Spinal cord (tissue), 10 donors: ENCODE measurements around the gene COLEC11. TPM values are rescaled to one million over a fixed set of nuclear protein-coding genes. Genes with fewer than 3 reads are reported as not detected.

Experiments used
- DNase-seq, 6 donors: peaks; one replicate each; pipeline versions ENCODE4 v3.0.0 to v3.0.0-alpha.2; 2013 to 2015; ENCODE audit warnings: low spot score in 6 of 6, low read depth in 4 of 6
- H3K27ac ChIP-seq: one replicate; pipeline ENCODE4 v1.5.1; 2013; ENCODE audit warnings: low read depth, low read length, control low read depth
- H3K27me3 ChIP-seq: one replicate; pipeline ENCODE4 v1.6.1; 2013; ENCODE audit warnings: low read length; ENCODE audit not compliant: control insufficient read depth, insufficient read depth
- H3K36me3 ChIP-seq: one replicate; pipeline ENCODE4 v1.6.1; 2013; ENCODE audit warnings: low read length; ENCODE audit not compliant: control insufficient read depth, insufficient read depth
- H3K4me1 ChIP-seq: one replicate; pipeline ENCODE4 v1.6.1; 2013; ENCODE audit warnings: low read length; ENCODE audit not compliant: control insufficient read depth, insufficient read depth
- H3K4me3 ChIP-seq: one replicate; pipeline ENCODE4 v1.5.1; 2013; ENCODE audit warnings: low read depth, low read length, control low read depth
- H3K9me3 ChIP-seq: one replicate; pipeline ENCODE4 v1.6.1; 2013; ENCODE audit warnings: low read length; ENCODE audit not compliant: control insufficient read depth, insufficient read depth
- WGBS: methylation state at CpG from one replicate; pipeline ENCODE4 v1.1.5; 2013; ENCODE audit warnings: missing lambda C conversion rate; ENCODE audit not compliant: insufficient coverage; 5-methylcytosine and 5-hydroxymethylcytosine counted together
- polyA plus RNA-seq, 2 donors: library from polyadenylated mRNA; unstranded; fragments of 120-200 nt; gene quantifications; one replicate each; pipeline ENCODE4 v1.2.1, GENCODE V29; 2013; ENCODE audit not compliant: insufficient read length in 2 of 2
- total RNA-seq, 2 donors: library from RNA; depleted of rRNA in 1 of 2; stranded (reverse); fragments of 120-200 nt in 1 of 2; fragments of >200 nt in 1 of 2; gene quantifications; one replicate each; pipeline versions ENCODE4 v1.2.3 to v1.2.4, GENCODE V29; 2013 to 2014
- donor health status: healthy.

COLEC11 gene
- total and polyA plus RNA-seq, 4 donors: 1.1 to 31.1 (median 1.7) TPM

GRCh38 chr2:3641181-3641580 is 46.3 kb downstream of the COLEC11 start:
- Histone ChIP-seq H3K27ac (no peak overlapping the region), H3K4me3 (no peak overlapping the region), H3K36me3 (peaks cover 2% of the 10 kb centered on the region), H3K4me1 (no peaks in the 10 kb centered on the region), H3K27me3 (no peaks in the 10 kb centered on the region), H3K9me3 (no peaks in the 10 kb centered on the region)
- no peak for DNase-seq
- 90% methylated on average over 8 of the region's 13 CpGs for WGBS

DNA sequence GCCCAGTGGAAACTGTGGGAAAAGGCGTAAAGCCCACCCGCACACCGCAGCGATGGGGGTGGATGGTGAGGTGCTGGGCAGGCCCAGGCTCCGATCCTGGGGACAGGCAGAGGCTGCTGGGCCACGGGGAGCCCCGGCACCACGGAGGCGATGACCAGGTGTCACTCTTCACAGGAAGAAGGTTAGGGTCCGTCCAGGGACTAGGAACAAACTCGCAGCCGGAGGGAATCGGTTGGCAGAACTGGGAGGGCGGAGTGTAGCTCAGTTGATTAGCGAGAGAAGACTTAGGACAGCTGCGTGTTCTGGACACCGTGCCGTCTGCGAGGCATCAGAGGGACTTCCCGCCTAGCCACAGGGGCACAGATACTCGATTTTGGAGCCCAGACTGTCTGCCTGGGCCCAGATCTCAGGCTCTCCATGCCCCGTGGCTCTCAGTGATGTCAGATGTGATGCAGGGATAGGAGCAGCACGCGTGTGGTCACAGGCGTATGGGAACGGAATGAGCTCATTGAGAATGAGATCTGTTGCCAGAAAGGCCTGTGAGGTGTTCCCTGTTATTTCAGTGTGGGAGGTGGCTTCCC is 47.0 kb downstream of the COLEC11 start:
- WGBS: 89% methylated on average over 26 of the region's 26 CpGs
- DNase-seq: no peak

DNA sequence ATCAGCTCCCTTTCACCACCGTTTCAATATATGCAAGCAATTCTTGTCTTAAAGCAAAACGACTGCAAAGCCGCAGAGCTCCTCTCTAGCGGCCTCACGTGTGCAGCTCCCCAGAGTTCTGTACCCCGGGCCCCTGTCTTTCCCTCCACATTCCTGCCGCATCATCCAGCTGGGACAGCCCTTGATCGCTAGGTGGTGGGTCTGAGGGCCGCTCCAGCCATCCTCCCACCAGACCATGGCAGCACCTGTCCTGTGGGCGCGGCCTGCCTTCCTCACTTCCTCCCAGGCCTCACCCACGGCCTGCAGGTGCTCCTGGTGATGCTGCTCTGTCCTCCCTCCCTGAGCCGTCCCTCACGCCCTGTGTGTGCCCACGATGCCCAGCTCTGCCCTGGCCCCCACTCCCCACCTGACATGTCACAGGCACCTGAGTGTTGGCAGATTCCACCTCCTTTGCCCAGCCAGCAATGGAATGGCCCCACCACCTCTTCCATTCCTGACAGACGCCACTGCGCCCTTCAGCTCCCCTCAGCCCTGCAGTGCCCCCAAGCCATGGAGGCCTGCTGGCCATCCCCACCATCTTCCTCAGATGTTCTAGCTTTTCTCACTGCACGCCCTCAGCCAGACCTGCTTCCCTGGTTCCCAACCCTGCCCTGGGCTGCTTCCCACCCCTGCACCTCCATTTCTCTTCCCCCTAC is 47.8 kb downstream of the COLEC11 start:
- 84% methylated on average over 18 of the region's 18 CpGs for WGBS
- DNase-seq: no peak
- Histone ChIP-seq H3K9me3 (no peaks in the 10 kb centered on the region), H3K4me1 (no peaks in the 10 kb centered on the region), H3K27ac (no peak overlapping the region), H3K4me3 (no peak overlapping the region), H3K27me3 (no peaks in the 10 kb centered on the region), H3K36me3 (peaks cover 2% of the 10 kb centered on the region)

More for the DNA sequence above, 47.0 kb downstream of the COLEC11 start:
- H3K4me3 ChIP-seq: no peak overlapping the region
- no peaks in the 10 kb centered on the region for H3K4me1 ChIP-seq
- no peaks in the 10 kb centered on the region for H3K27me3 ChIP-seq
- peaks cover 2% of the 10 kb centered on the region for H3K36me3 ChIP-seq
- H3K9me3 ChIP-seq: no peaks in the 10 kb centered on the region
- no peak overlapping the region for H3K27ac ChIP-seq

- 92% methylated on average over 43 of the region's 48 CpGs for WGBS
Observed at GRCh38 chr2:3643371-3644245, 48.7 kb downstream of the COLEC11 start.

DNA sequence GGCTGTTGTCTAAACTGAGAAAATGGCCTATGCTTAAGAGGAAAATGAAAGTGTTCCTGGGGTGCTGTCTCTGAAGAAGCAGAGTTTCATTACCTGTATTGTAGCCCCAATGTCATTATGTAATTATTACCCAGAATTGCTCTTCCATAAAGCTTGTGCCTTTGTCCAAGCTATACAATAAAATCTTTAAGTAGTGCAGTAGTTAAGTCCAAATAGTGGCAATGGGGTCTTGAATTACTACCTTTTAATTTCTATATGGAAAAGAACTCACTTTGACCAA is 49.3 kb downstream of the COLEC11 start:
- Histone ChIP-seq H3K4me1 (peaks cover 3% of the 10 kb centered on the region), H3K9me3 (no peaks in the 10 kb centered on the region), H3K27me3 (no peaks in the 10 kb centered on the region), H3K27ac (no peak overlapping the region), H3K36me3 (peaks cover 4% of the 10 kb centered on the region), H3K4me3 (no peak overlapping the region)
- DNase-seq: no peak

More at GRCh38 chr2:3643371-3644245, 48.7 kb downstream of the COLEC11 start:
- peaks cover 4% of the 10 kb centered on the region for H3K36me3 ChIP-seq
- H3K9me3 ChIP-seq: no peaks in the 10 kb centered on the region
- peaks cover 3% of the 10 kb centered on the region for H3K4me1 ChIP-seq
- no peak overlapping the region for H3K27ac ChIP-seq
- H3K4me3 ChIP-seq: no peak overlapping the region
- no peaks in the 10 kb centered on the region for H3K27me3 ChIP-seq
- no peak for DNase-seq

GRCh38 chr2:3644891-3645605 is 50.1 kb downstream of the COLEC11 start:
- Histone ChIP-seq H3K27ac (no peak overlapping the region), H3K4me1 (peaks cover 10% of the 10 kb centered on the region), H3K27me3 (no peaks in the 10 kb centered on the region), H3K36me3 (peaks cover 4% of the 10 kb centered on the region), H3K4me3 (no peak overlapping the region), H3K9me3 (no peaks in the 10 kb centered on the region)
- DNase-seq: no peak
- WGBS: 89% methylated on average over 13 of the region's 15 CpGs

GRCh38 chr2:3645745-3646389 is 51.0 kb downstream of the COLEC11 start:
- H3K4me3 ChIP-seq: no peak overlapping the region
- no peaks in the 10 kb centered on the region for H3K27me3 ChIP-seq
- no peak overlapping the region for H3K27ac ChIP-seq
- DNase-seq: no peak
- H3K36me3 ChIP-seq: peaks cover 4% of the 10 kb centered on the region
- 90% methylated on average over 7 of the region's 10 CpGs for WGBS
- no peaks in the 10 kb centered on the region for H3K9me3 ChIP-seq
- H3K4me1 ChIP-seq: peaks cover 18% of the 10 kb centered on the region

- H3K36me3 ChIP-seq: peaks cover 4% of the 10 kb centered on the region
- DNase-seq: peak in 2 of 6 donors; percentile 54 to 56
- 88% methylated on average over 3 of the region's 8 CpGs for WGBS
- no peaks in the 10 kb centered on the region for H3K27me3 ChIP-seq
- H3K9me3 ChIP-seq: no peaks in the 10 kb centered on the region
- H3K27ac ChIP-seq: no peak overlapping the region
- H3K4me1 ChIP-seq: peaks cover 23% of the 10 kb centered on the region
- no peak overlapping the region for H3K4me3 ChIP-seq
Observed at GRCh38 chr2:3646446-3646845, 51.5 kb downstream of the COLEC11 start.

- no peak for DNase-seq
- WGBS: 81% methylated on average over 13 of the region's 13 CpGs
Observed at GRCh38 chr2:3647246-3647645, 52.3 kb downstream of the COLEC11 start.

More at GRCh38 chr2:3647246-3647645, 52.3 kb downstream of the COLEC11 start:
- Histone ChIP-seq H3K27ac (no peak overlapping the region), H3K27me3 (no peaks in the 10 kb centered on the region), H3K4me1 (peaks cover 31% of the 10 kb centered on the region), H3K4me3 (no peak overlapping the region), H3K9me3 (no peaks in the 10 kb centered on the region), H3K36me3 (peaks cover 4% of the 10 kb centered on the region)
